Loucy (cell line): ENCODE data around the gene ZNF155.

Source experiments
- H2AFZ ChIP-seq: fragments of 200-600 bp; sonication (generic); 2 replicates; pipeline ENCODE4 v1.6.0; 2016; ENCODE audit warnings: antibody characterized with exemption, mild to moderate bottlenecking, low read length, moderate library complexity
- H3F3A ChIP-seq: fragments of 200-600 bp; 2 replicates; pipeline ENCODE4 v1.6.0; 2016; ENCODE audit warnings: antibody characterized with exemption, low read depth, mild to moderate bottlenecking
- H3K27me3 ChIP-seq: fragments of 200-600 bp; sonication (generic); 2 replicates; pipeline ENCODE4 v1.6.1; 2014; ENCODE audit warnings: low read length, mild to moderate bottlenecking; ENCODE audit not compliant: insufficient read depth, poor library complexity, severe bottlenecking
- H3K36me3 ChIP-seq: fragments of 200-600 bp; sonication (generic); 2 replicates; pipeline ENCODE4 v1.6.1; 2016; ENCODE audit warnings: low read length; ENCODE audit not compliant: insufficient read depth
- H3K4me1 ChIP-seq: fragments of 200-600 bp; sonication (generic); 2 replicates; pipeline ENCODE4 v1.5.1; 2014; ENCODE audit warnings: low read length, mild to moderate bottlenecking; ENCODE audit not compliant: insufficient read depth, poor library complexity, severe bottlenecking
- H3K4me2 ChIP-seq: fragments of 200-600 bp; sonication (generic); 2 replicates; pipeline ENCODE4 v1.6.0; 2014; ENCODE audit warnings: antibody characterized with exemption, low read length, low read depth, mild to moderate bottlenecking; ENCODE audit not compliant: poor library complexity, severe bottlenecking
- H3K4me3 ChIP-seq: fragments of 200-600 bp; sonication (generic); 2 replicates; pipeline ENCODE4 v1.5.1; 2014; ENCODE audit warnings: low read length, mild to moderate bottlenecking, mixed read lengths; ENCODE audit not compliant: poor library complexity, severe bottlenecking
- H3K79me2 ChIP-seq: fragments of 200-600 bp; sonication (generic); 2 replicates; pipeline ENCODE4 v1.6.1; 2014; ENCODE audit warnings: low read length; ENCODE audit not compliant: insufficient read depth
- H3K9ac ChIP-seq: fragments of 200-600 bp; sonication (generic); 2 replicates; pipeline ENCODE4 v1.6.0; 2014; ENCODE audit warnings: mild to moderate bottlenecking, low read depth, low read length, moderate library complexity; ENCODE audit not compliant: poor library complexity, severe bottlenecking
- H3K9me2 ChIP-seq: fragments of 200-600 bp; sonication (generic); replicated peaks from 2 replicates; pipeline ENCODE4 v1.6.1; 2016; ENCODE audit warnings: low read depth, low read length, mixed read lengths
- H3K9me3 ChIP-seq: fragments of 200-600 bp; sonication (generic); 2 replicates; pipeline ENCODE4 v1.6.1; 2014; ENCODE audit warnings: mild to moderate bottlenecking, antibody characterized with exemption, low read length, low read depth; ENCODE audit not compliant: insufficient read depth
- H4K20me1 ChIP-seq: fragments of 200-600 bp; sonication (generic); 2 replicates; pipeline ENCODE4 v1.6.0; 2014; ENCODE audit warnings: antibody characterized with exemption, low read length, mild to moderate bottlenecking; ENCODE audit not compliant: insufficient read depth, poor library complexity, severe bottlenecking
- CTCF ChIP-seq: fragments of 200-600 bp; sonication (generic); conservative IDR thresholded peaks from 2 replicates; pipeline ENCODE4 v1.5.1; 2014; ENCODE audit warnings: mild to moderate bottlenecking, antibody characterized with exemption, low read length
- EZH2phosphoT487 ChIP-seq: fragments of 200-600 bp; IDR thresholded peaks from 2 replicates; pipeline ENCODE4 v1.6.1; 2018; ENCODE audit warnings: antibody characterized with exemption, mild to moderate bottlenecking, moderate library complexity, borderline replicate concordance

The ZNF155 gene

GRCh38 chr19:44005973-44006372 lies 22.0 kb downstream of the ZNF155 start:
- Histone ChIP-seq H3K9ac (no peak overlapping the region), H3K4me1 (peaks cover 10% of the 10 kb centered on the region), H3K4me3 (no peak overlapping the region), H3K79me2 (peaks cover 9% of the 10 kb centered on the region), H3F3A (no peaks in the 10 kb centered on the region), H3K36me3 (peaks cover 36% of the 10 kb centered on the region; the same call in 1 of the 2 replicates), H3K9me3 (peaks cover 19% of the 10 kb centered on the region; the same call in 1 of the 2 replicates), H3K27me3 (no peaks in the 10 kb centered on the region), H2AFZ (no peak overlapping the region), H3K4me2 (peak overlapping the region; percentile 9), H4K20me1 (no peaks in the 10 kb centered on the region), H3K9me2 (no peaks in the 10 kb centered on the region)
- TF ChIP-seq EZH2phosphoT487 (no peak), CTCF (no peak)

DNA sequence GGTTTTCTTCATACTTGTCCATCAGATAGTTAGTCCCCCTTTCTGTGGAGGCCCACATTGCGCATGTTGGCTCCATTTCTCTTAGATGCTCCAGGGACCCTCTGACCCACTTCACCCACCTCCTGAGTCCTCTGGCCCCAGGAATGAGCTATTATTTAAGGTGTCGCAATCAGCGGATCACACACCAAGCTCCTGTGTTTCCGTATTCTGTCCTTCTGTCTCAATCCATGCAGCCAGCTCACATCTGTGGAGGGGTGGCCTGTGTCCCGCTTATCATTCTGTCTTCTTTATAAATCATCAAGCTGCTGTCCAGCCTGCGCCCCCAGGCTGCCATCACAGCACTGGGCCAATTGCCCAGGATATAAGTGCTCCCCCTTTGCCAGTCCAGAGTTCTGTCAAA lies 23.5 kb downstream of the ZNF155 start:
- H3F3A ChIP-seq = no peaks in the 10 kb centered on the region
- no peak overlapping the region for H2AFZ ChIP-seq
- no peak for TF ChIP-seq CTCF
- TF ChIP-seq EZH2phosphoT487 = no peak
- no peak overlapping the region for H3K4me2 ChIP-seq
- H3K9me2 ChIP-seq = no peaks in the 10 kb centered on the region
- H4K20me1 ChIP-seq = no peaks in the 10 kb centered on the region
- H3K36me3 ChIP-seq = peaks cover 40% of the 10 kb centered on the region; the same call in 1 of the 2 replicates
- H3K4me3 ChIP-seq = no peak overlapping the region
- H3K27me3 ChIP-seq = no peaks in the 10 kb centered on the region
- H3K9me3 ChIP-seq = peaks cover 23% of the 10 kb centered on the region; the same call in 1 of the 2 replicates
- H3K79me2 ChIP-seq = peaks cover 9% of the 10 kb centered on the region
- peaks cover 8% of the 10 kb centered on the region for H3K4me1 ChIP-seq
- no peak overlapping the region for H3K9ac ChIP-seq

DNA sequence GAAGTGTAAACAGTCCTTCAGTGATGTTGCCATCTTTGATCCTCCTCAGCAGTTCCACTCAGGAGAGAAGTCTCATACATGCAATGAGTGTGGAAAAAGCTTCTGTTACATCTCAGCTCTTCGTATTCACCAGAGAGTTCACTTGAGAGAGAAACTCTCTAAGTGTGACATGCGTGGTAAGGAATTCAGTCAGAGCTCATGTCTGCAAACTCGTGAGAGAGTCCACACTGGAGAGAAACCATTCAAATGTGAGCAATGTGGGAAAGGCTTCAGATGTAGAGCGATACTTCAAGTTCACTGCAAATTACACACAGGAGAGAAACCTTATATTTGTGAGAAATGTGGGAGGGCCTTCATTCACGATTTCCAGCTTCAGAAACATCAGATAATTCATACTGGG lies 26.5 kb downstream of the ZNF155 start:
- Histone ChIP-seq H3K9me3 (peaks cover 23% of the 10 kb centered on the region; the same call in 1 of the 2 replicates), H2AFZ (no peak overlapping the region), H4K20me1 (no peaks in the 10 kb centered on the region), H3K4me3 (no peak overlapping the region), H3K4me1 (no peaks in the 10 kb centered on the region), H3K36me3 (peaks cover 40% of the 10 kb centered on the region; the same call in 1 of the 2 replicates), H3K27me3 (no peaks in the 10 kb centered on the region), H3K4me2 (no peak overlapping the region), H3F3A (no peaks in the 10 kb centered on the region), H3K9me2 (no peaks in the 10 kb centered on the region), H3K79me2 (no peaks in the 10 kb centered on the region), H3K9ac (no peak overlapping the region)
- no peak for TF ChIP-seq CTCF
- TF ChIP-seq EZH2phosphoT487 = no peak
